MCF 10A (cell line): ENCODE measurements around the gene RAPGEF1. TPM values are rescaled to one million over a fixed set of nuclear protein-coding genes. Genes with fewer than 3 reads are reported as not detected.

ENCODE experiments used
- BruUV-seq: library from RNA; stranded (reverse); fragments of 400-500 nt; replicated peaks from 2 replicates; lab custom pipeline; 2021; lab: Mats Ljungman, UMichigan
- CTCF ChIA-PET: fragments of 300-600 bp; sonication (Branson Sonifier 250); formaldehyde crosslinking; extraction: SDS; loops from one replicate; lab custom pipeline; 2021; ENCODE audit warnings: antibody characterized with exemption, inconsistent platforms; lab: Yijun Ruan, JAX
- POLR2A ChIA-PET: fragments of 300-600, 350-650 bp; sonication (Branson Sonifier 250); formaldehyde crosslinking; extraction: SDS; loops from one replicate; lab custom pipeline; 2020; ENCODE audit warnings: antibody characterized with exemption, inconsistent platforms; lab: Yijun Ruan, JAX
- DNase-seq: peaks from one replicate; pipeline ENCODE4 v3.0.0-alpha.2; 2018; ENCODE audit not compliant: unreplicated experiment
- H3K27ac Mint-ChIP-seq: one replicate; pipeline ENCODE4 v1.8.0; 2022; ENCODE audit warnings: mild to moderate bottlenecking, low read depth, mixed read lengths; ENCODE audit not compliant: unreplicated experiment
- H3K27me3 Mint-ChIP-seq: one replicate; pipeline ENCODE4 v1.8.0; 2022; ENCODE audit warnings: mixed read lengths; ENCODE audit not compliant: insufficient read depth, unreplicated experiment
- H3K36me3 Mint-ChIP-seq: one replicate; pipeline ENCODE4 v1.8.0; 2022; ENCODE audit warnings: mild to moderate bottlenecking, moderate library complexity, mixed read lengths; ENCODE audit not compliant: insufficient read depth, unreplicated experiment
- H3K4me1 Mint-ChIP-seq: one replicate; pipeline ENCODE4 v1.8.0; 2022; ENCODE audit warnings: mixed read lengths; ENCODE audit not compliant: insufficient read depth, unreplicated experiment
- H3K4me3 Mint-ChIP-seq: one replicate; pipeline ENCODE4 v1.8.0; 2022; ENCODE audit warnings: mild to moderate bottlenecking, moderate library complexity, mixed read lengths; ENCODE audit not compliant: unreplicated experiment
- H3K9me3 Mint-ChIP-seq: one replicate; pipeline ENCODE4 v1.8.0; 2022; ENCODE audit warnings: mixed read lengths; ENCODE audit not compliant: unreplicated experiment
- CTCF ChIP-seq: fragments of 200-600 bp; IDR thresholded peaks from one replicate; pipeline ENCODE4 v1.8.0; 2022; ENCODE audit warnings: antibody characterized with exemption, mild to moderate bottlenecking; ENCODE audit not compliant: unreplicated experiment
- intact Hi-C: fragments of 100-400 bp; cut with micrococcal nuclease; formaldehyde crosslinking; loops from 2 replicates; pipeline ENCODE4 v1.14.1; 2022
- total RNA-seq: library from RNA; stranded (reverse); gene quantifications from 2 replicates; pipeline ENCODE4 v1.2.3, GENCODE V29; 2022

The RAPGEF1 gene
- total RNA-seq, 1 experiment from 2014 or later: 55.4 TPM

- H3K9me3 Mint-ChIP-seq: no peaks in the 10 kb centered on the region
- H3K4me3 Mint-ChIP-seq: no peak overlapping the region
- H3K4me1 Mint-ChIP-seq: no peaks in the 10 kb centered on the region
- peaks cover 62% of the 10 kb centered on the region for H3K27me3 Mint-ChIP-seq
- ChIA-PET POLR2A (no interaction called here), CTCF (interaction anchor here (0.6 to 1.4 kb wide), 3 partner anchors 10 to 461 kb away, joined by 3 to 6 read pairs (median 3); no protein-coding TSS in a partner anchor)
- no peak overlapping the region for H3K27ac Mint-ChIP-seq
- H3K36me3 Mint-ChIP-seq: no peaks in the 10 kb centered on the region
- DNase-seq: no peak
- intact Hi-C loops: no loop called here
- no TSS peak for BruUV-seq
- TF ChIP-seq CTCF: no peak
These were observed 34.8 kb upstream of the RAPGEF1 start for GRCh38 chr9:131774636-131775035.

GRCh38 chr9:131773911-131774379 lies 34.1 kb upstream of the RAPGEF1 start:
- Mint-ChIP-seq H3K9me3 (no peaks in the 10 kb centered on the region), H3K4me1 (no peaks in the 10 kb centered on the region), H3K27me3 (peaks cover 55% of the 10 kb centered on the region), H3K36me3 (no peaks in the 10 kb centered on the region), H3K27ac (no peak overlapping the region), H3K4me3 (no peak overlapping the region)
- no TSS peak for BruUV-seq
- CTCF ChIA-PET: interaction anchor here (1.1 kb wide), 1 partner anchor 462 kb away, joined by 6 read pairs; no protein-coding TSS in a partner anchor
- peak; percentile 73 for DNase-seq
- POLR2A ChIA-PET: no interaction called here
- TF ChIP-seq CTCF: no peak
- intact Hi-C loops: no loop called here

- ChIA-PET CTCF (interaction anchor here (0.7 kb wide), 1 partner anchor 517 kb away, joined by 3 read pairs; no protein-coding TSS in a partner anchor), POLR2A (interaction anchor here (0.6 kb wide), 1 partner anchor 163 kb away, joined by 3 read pairs; no protein-coding TSS in a partner anchor)
- intact Hi-C loops: no loop called here
- H3K9me3 Mint-ChIP-seq: no peaks in the 10 kb centered on the region
- no peaks in the 10 kb centered on the region for H3K36me3 Mint-ChIP-seq
- no peak for DNase-seq
- no TSS peak for BruUV-seq
- no peak for TF ChIP-seq CTCF
- no peaks in the 10 kb centered on the region for H3K4me1 Mint-ChIP-seq
- no peak overlapping the region for H3K27ac Mint-ChIP-seq
- H3K27me3 Mint-ChIP-seq: peaks cover 47% of the 10 kb centered on the region
- H3K4me3 Mint-ChIP-seq: no peak overlapping the region
These were observed 33.1 kb upstream of the RAPGEF1 start for GRCh38 chr9:131772940-131773339.

- Mint-ChIP-seq H3K36me3 (no peaks in the 10 kb centered on the region), H3K4me1 (no peaks in the 10 kb centered on the region), H3K9me3 (no peaks in the 10 kb centered on the region), H3K27me3 (peaks cover 45% of the 10 kb centered on the region), H3K4me3 (no peak overlapping the region), H3K27ac (no peak overlapping the region)
- no peak for TF ChIP-seq CTCF
- intact Hi-C loops: no loop called here
- no peak for DNase-seq
- BruUV-seq: no TSS peak
- ChIA-PET CTCF (interaction anchor here (0.6 to 0.7 kb wide), 2 partner anchors 180 to 464 kb away, joined by 3 to 4 read pairs; no protein-coding TSS in a partner anchor), POLR2A (interaction anchor here (0.6 kb wide), 1 partner anchor 379 kb away, joined by 3 read pairs; no protein-coding TSS in a partner anchor)
These were observed 31.8 kb upstream of the RAPGEF1 start for GRCh38 chr9:131771646-131772045.
